CD14-positive monocyte (primary cell): ENCODE measurements around the gene TDP2. TPM values are rescaled to one million over a fixed set of nuclear protein-coding genes. Genes with fewer than 3 reads are reported as not detected.

ENCODE experiments used
- DNase-seq, 3 donors: peaks; one replicate each; pipeline ENCODE4 v3.0.0-alpha.2; 2011 to 2022
- H2AFZ ChIP-seq: 2 replicates; pipeline ENCODE4 v1.6.0; 2012; ENCODE audit warnings: mild to moderate bottlenecking, low read depth, low read length, inconsistent platforms; ENCODE audit not compliant: insufficient read depth, poor library complexity, severe bottlenecking
- H3K27ac ChIP-seq, 2 donors: 1 replicate in 1 of 2; 2 replicates in 1 of 2; pipeline ENCODE4 v1.5.1; 2012 to 2013; ENCODE audit warnings: low read length in 2 of 2, control low read depth in 1 of 2, inconsistent platforms in 1 of 2, low read depth in 1 of 2, mild to moderate bottlenecking in 1 of 2
- H3K27me3 ChIP-seq, 2 donors: one replicate each; pipeline versions ENCODE4 v1.6.0 to v1.6.1; 2011 to 2013; ENCODE audit warnings: low read length in 2 of 2; ENCODE audit not compliant: control insufficient read depth in 2 of 2, insufficient read depth in 2 of 2
- H3K36me3 ChIP-seq, 2 donors: replicated peaks in 1 of 2; 1 replicate in 1 of 2; 2 replicates in 1 of 2; pipeline versions ENCODE4 v1.5.1 to v1.6.1; 2012 to 2013; ENCODE audit warnings: low read length in 2 of 2, control low read depth in 1 of 2, inconsistent platforms in 1 of 2, mild to moderate bottlenecking in 1 of 2; ENCODE audit not compliant: insufficient read depth in 2 of 2, control insufficient read depth in 1 of 2
- H3K4me1 ChIP-seq, 2 donors: 1 replicate in 1 of 2; 2 replicates in 1 of 2; pipeline versions ENCODE4 v1.5.1 to v1.6.1; 2012 to 2013; ENCODE audit warnings: low read length in 2 of 2, control low read depth in 1 of 2, inconsistent platforms in 1 of 2, mild to moderate bottlenecking in 1 of 2, moderate library complexity in 1 of 2; ENCODE audit not compliant: insufficient read depth in 2 of 2, control insufficient read depth in 1 of 2
- H3K4me2 ChIP-seq: replicated peaks from 2 replicates; pipeline ENCODE3; 2012; ENCODE audit warnings: low read length, moderate library complexity, mild to moderate bottlenecking; ENCODE audit not compliant: poor library complexity, severe bottlenecking; ENCODE audit errors: extremely low read depth
- H3K4me3 ChIP-seq, 3 experiments: fragments of 200-600 bp in 1 of 3; sonication (generic) in 1 of 3; replicated peaks in 1 of 3; 1 replicate in 2 of 3; 2 replicates in 1 of 3; pipeline ENCODE4 v1.5.1; 2011 to 2013; ENCODE audit warnings: low read length in 3 of 3, mild to moderate bottlenecking in 3 of 3, control low read depth in 2 of 3, low read depth in 2 of 3, inconsistent platforms in 1 of 3, moderate library complexity in 1 of 3
- H3K79me2 ChIP-seq: 2 replicates; pipeline ENCODE4 v1.6.0; 2012; ENCODE audit warnings: mild to moderate bottlenecking, control low read depth, inconsistent platforms, low read length, moderate library complexity; ENCODE audit not compliant: insufficient read depth
- H3K9ac ChIP-seq: 2 replicates; pipeline ENCODE4 v1.6.0; 2017; ENCODE audit warnings: low read length, mild to moderate bottlenecking; ENCODE audit not compliant: insufficient read depth, poor library complexity, severe bottlenecking
- H3K9me3 ChIP-seq, 2 donors: replicated peaks in 1 of 2; 1 replicate in 1 of 2; 2 replicates in 1 of 2; pipeline versions ENCODE4 v1.5.1 to v1.6.1; 2012 to 2013; ENCODE audit warnings: low read length in 2 of 2, control low read depth in 1 of 2; ENCODE audit not compliant: control insufficient read depth in 1 of 2, insufficient read depth in 1 of 2
- H4K20me1 ChIP-seq: 2 replicates; pipeline ENCODE4 v1.6.0; 2012; ENCODE audit warnings: mild to moderate bottlenecking, low read length, control low read depth, moderate library complexity; ENCODE audit not compliant: insufficient read depth
- H3K27ac Mint-ChIP-seq, 7 donors: one replicate each; pipeline ENCODE4 v1.8.0; 2020; ENCODE audit warnings: mild to moderate bottlenecking in 7 of 7, mixed read lengths in 7 of 7, moderate library complexity in 6 of 7, inconsistent platforms in 2 of 7
- H3K27me3 Mint-ChIP-seq, 3 donors: one replicate each; pipeline ENCODE4 v1.8.0; 2021 to 2022; ENCODE audit warnings: low read depth in 3 of 3, mild to moderate bottlenecking in 3 of 3, mixed read lengths in 3 of 3, moderate library complexity in 3 of 3, inconsistent platforms in 1 of 3
- H3K36me3 Mint-ChIP-seq, 2 donors: one replicate each; pipeline ENCODE4 v1.8.0; 2020; ENCODE audit warnings: mixed read lengths in 2 of 2, inconsistent platforms in 1 of 2, mild to moderate bottlenecking in 1 of 2
- H3K4me1 Mint-ChIP-seq: one replicate; pipeline ENCODE4 v1.8.0; 2020; ENCODE audit warnings: mild to moderate bottlenecking, mixed read lengths
- H3K4me3 Mint-ChIP-seq, 2 donors: one replicate each; pipeline ENCODE4 v1.8.0; 2020; ENCODE audit warnings: mild to moderate bottlenecking in 2 of 2, mixed read lengths in 2 of 2, moderate library complexity in 1 of 2
- H3K9me3 Mint-ChIP-seq, 7 donors: one replicate each; pipeline ENCODE4 v1.8.0; 2020 to 2022; ENCODE audit warnings: mixed read lengths in 7 of 7, mild to moderate bottlenecking in 6 of 7, moderate library complexity in 6 of 7, inconsistent platforms in 2 of 7
- WGBS: methylation state at CpG from one replicate; pipeline ENCODE4 v1.1.5; 2013; ENCODE audit warnings: missing lambda C conversion rate; ENCODE audit not compliant: insufficient coverage; 5-methylcytosine and 5-hydroxymethylcytosine counted together
- intact Hi-C, 2 donors: fragments of 100-400 bp; cut with micrococcal nuclease; formaldehyde crosslinking; loops; one replicate each; pipeline versions ENCODE4 v1.15.0 to v1.15.1; 2023
- polyA plus RNA-seq, 3 donors: library from polyadenylated mRNA; depleted of rRNA in 1 of 3; unstranded in 2 of 3; stranded (reverse) in 1 of 3; fragments of 300-500 nt in 2 of 3; fragments of >200 nt in 1 of 3; fragmentation: Illumina TruSeq in 2 of 3; gene quantifications; 1 replicate in 2 of 3; 2 replicates in 1 of 3; pipeline ENCODE4 v1.2.3, GENCODE V29; 2012 to 2021
- TF ChIP-seq, protein P1 (sequence below): fragments of 200-600 bp; IDR thresholded peaks from one replicate; pipeline ENCODE4 v1.8.0; 2022; ENCODE audit warnings: antibody characterized with exemption, mild to moderate bottlenecking

TDP2 gene
- polyA plus RNA-seq, 3 donors: 21.0 to 24.2 (median 21.8) TPM

DNA sequence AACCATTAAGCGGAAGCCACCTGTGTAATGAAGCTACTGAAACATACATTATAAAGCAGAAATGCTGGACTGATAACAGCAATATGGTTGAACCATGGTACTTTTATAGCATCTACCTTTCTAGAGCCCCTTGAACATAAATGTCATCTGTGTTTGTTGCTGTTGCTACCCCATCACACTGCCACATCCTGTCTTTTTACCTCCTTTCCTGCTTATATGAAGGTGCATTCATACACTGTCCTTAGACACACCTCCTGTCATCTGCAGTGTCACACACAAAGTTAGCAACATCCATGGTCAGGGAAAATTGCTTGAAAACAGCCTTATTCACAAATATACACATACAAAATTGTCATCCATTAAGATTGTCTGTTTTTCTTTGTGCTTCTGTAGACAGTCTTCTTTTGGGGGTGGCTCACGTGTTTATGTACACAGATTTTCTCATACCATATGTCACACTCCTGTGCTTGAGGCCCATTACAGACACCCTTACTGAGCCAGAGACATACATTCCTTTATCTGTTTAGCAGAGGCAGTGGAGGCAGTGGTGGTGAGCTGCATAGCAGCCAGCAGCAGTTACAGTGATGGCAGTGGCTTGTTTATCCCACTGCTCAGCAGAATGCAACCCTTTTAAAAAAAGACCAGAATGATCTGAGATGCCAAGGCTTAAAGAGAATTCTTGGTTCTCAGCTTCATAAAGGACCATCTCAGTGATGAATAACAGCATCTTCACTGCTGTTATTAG, 26.3 kb upstream of the TDP2 start:
- DNase-seq: no peak
- no peak overlapping the region for H3K4me2 ChIP-seq
- H3K27me3 ChIP-seq: no peaks in the 10 kb centered on the region
- no peak overlapping the region for H3K27ac ChIP-seq
- Mint-ChIP-seq H3K4me1 (no peaks in the 10 kb centered on the region), H3K36me3 (peaks cover 0 to 3% of the 10 kb centered on the region in 2 donors), H3K27ac (no peak overlapping the region), H3K9me3 (no peaks in the 10 kb centered on the region), H3K27me3 (no peaks in the 10 kb centered on the region), H3K4me3 (no peak overlapping the region)
- H2AFZ ChIP-seq: no peak overlapping the region
- H3K9me3 ChIP-seq: no peaks in the 10 kb centered on the region
- H3K79me2 ChIP-seq: no peaks in the 10 kb centered on the region
- WGBS: no CpG with 5 or more reads among the region's 2 CpGs
- no peaks in the 10 kb centered on the region for H3K4me1 ChIP-seq
- H3K9ac ChIP-seq: no peak overlapping the region
- H3K36me3 ChIP-seq: no peaks in the 10 kb centered on the region
- no peaks in the 10 kb centered on the region for H4K20me1 ChIP-seq
- intact Hi-C loops: loop anchor here in 1 of 2 donors (10.0 kb wide), 1 partner anchor 258 kb away; no protein-coding TSS in a partner anchor
- H3K4me3 ChIP-seq: no peak overlapping the region
- TF ChIP-seq, protein P1, sequence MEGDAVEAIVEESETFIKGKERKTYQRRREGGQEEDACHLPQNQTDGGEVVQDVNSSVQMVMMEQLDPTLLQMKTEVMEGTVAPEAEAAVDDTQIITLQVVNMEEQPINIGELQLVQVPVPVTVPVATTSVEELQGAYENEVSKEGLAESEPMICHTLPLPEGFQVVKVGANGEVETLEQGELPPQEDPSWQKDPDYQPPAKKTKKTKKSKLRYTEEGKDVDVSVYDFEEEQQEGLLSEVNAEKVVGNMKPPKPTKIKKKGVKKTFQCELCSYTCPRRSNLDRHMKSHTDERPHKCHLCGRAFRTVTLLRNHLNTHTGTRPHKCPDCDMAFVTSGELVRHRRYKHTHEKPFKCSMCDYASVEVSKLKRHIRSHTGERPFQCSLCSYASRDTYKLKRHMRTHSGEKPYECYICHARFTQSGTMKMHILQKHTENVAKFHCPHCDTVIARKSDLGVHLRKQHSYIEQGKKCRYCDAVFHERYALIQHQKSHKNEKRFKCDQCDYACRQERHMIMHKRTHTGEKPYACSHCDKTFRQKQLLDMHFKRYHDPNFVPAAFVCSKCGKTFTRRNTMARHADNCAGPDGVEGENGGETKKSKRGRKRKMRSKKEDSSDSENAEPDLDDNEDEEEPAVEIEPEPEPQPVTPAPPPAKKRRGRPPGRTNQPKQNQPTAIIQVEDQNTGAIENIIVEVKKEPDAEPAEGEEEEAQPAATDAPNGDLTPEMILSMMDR: no peak

GRCh38 chr6:24692415-24692814, 25.7 kb upstream of the TDP2 start:
- H3K79me2 ChIP-seq: no peaks in the 10 kb centered on the region
- Mint-ChIP-seq H3K36me3 (peaks cover 0 to 3% of the 10 kb centered on the region in 2 donors), H3K9me3 (no peaks in the 10 kb centered on the region), H3K27ac (no peak overlapping the region), H3K4me3 (no peak overlapping the region), H3K4me1 (no peaks in the 10 kb centered on the region), H3K27me3 (no peaks in the 10 kb centered on the region)
- H3K36me3 ChIP-seq: no peaks in the 10 kb centered on the region
- no peak for DNase-seq
- no peak overlapping the region for H3K9ac ChIP-seq
- WGBS: 100% methylated on average over 3 of the region's 3 CpGs
- no peaks in the 10 kb centered on the region for H3K9me3 ChIP-seq
- no peak overlapping the region for H3K4me2 ChIP-seq
- H4K20me1 ChIP-seq: no peaks in the 10 kb centered on the region
- TF ChIP-seq, protein P1: no peak
- H3K4me1 ChIP-seq: no peaks in the 10 kb centered on the region
- intact Hi-C loops: loop anchor here in 1 of 2 donors (10.0 kb wide), 1 partner anchor 258 kb away; no protein-coding TSS in a partner anchor
- H3K27me3 ChIP-seq: no peaks in the 10 kb centered on the region
- no peak overlapping the region for H3K4me3 ChIP-seq
- no peak overlapping the region for H3K27ac ChIP-seq
- no peak overlapping the region for H2AFZ ChIP-seq
